ENCODE measurements around the gene RAF1.
A peak's percentile ranks its signal among the peaks of the same experiment; 100 is the strongest.
"Not testable (repeated sequence)": the region's sequence is repeated elsewhere in the genome, so short reads cannot be mapped to it uniquely, and the experiment has no call there.

Gene RAF1

GRCh38 chr3:12681089-12681942 is 17.4 kb upstream of the RAF1 start:
- intact Hi-C loops (cut with DNase I): no loop called here
- DNase-seq: no peak

- intact Hi-C loops (cut with DNase I): no loop called here
- no peak for DNase-seq
Measured at GRCh38 chr3:12679468-12679867, 15.6 kb upstream of the RAF1 start.

- DNase-seq: no peak
- intact Hi-C loops (cut with DNase I): no loop called here
Measured at GRCh38 chr3:12677616-12678015, 13.7 kb upstream of the RAF1 start.

GRCh38 chr3:12675115-12675810 is 11.3 kb upstream of the RAF1 start:
- intact Hi-C loops (cut with DNase I): no loop called here
- DNase-seq: no peak

- not testable (repeated sequence) for DNase-seq
Measured at GRCh38 chr3:12673956-12674736, 10.2 kb upstream of the RAF1 start.

GRCh38 chr3:12671120-12671450 is 7.2 kb upstream of the RAF1 start:
- intact Hi-C loops (cut with DNase I): no loop called here
- DNase-seq: peak in 1 of 42 donors; percentile 3

More at GRCh38 chr3:12673956-12674736, 10.2 kb upstream of the RAF1 start:
- intact Hi-C loops (cut with DNase I): not testable (repeated sequence)

- intact Hi-C loops (cut with DNase I): no loop called here
- peak in 1 of 42 donors; percentile 37 for DNase-seq
Measured at GRCh38 chr3:12670365-12671119, 6.6 kb upstream of the RAF1 start.

- DNase-seq: peak in 39 of 42 donors; percentile 15 to 72 (median 45)
- intact Hi-C loops (cut with DNase I): loop anchor here (5.0 to 10.0 kb wide), 2 partner anchors 176 to 281 kb away; no protein-coding TSS in a partner anchor
Measured at GRCh38 chr3:12663401-12663935, 449 bp downstream of the RAF1 start.

GRCh38 chr3:12662593-12663400 is 1.1 kb downstream of the RAF1 start:
- intact Hi-C loops (cut with DNase I): loop anchor here (5.0 to 10.0 kb wide), 2 partner anchors 175 to 282 kb away; no protein-coding TSS in a partner anchor
- DNase-seq: peak in 36 of 42 donors; percentile 9 to 69 (median 41)

- intact Hi-C loops (cut with DNase I): loop anchor here (5.0 to 10.0 kb wide), 2 partner anchors 175 to 283 kb away; no protein-coding TSS in a partner anchor
- DNase-seq: peak in 2 of 42 donors; percentile 0 to 28
Measured at GRCh38 chr3:12661926-12662592, 1.9 kb downstream of the RAF1 start.

GRCh38 chr3:12661375-12661774 is 2.5 kb downstream of the RAF1 start:
- intact Hi-C loops (cut with DNase I): loop anchor here (5.0 to 10.0 kb wide), 2 partner anchors 174 to 283 kb away; no protein-coding TSS in a partner anchor
- peak in 2 of 42 donors; percentile 3 to 13 for DNase-seq

- intact Hi-C loops (cut with DNase I): loop anchor here (5.0 to 10.0 kb wide), 2 partner anchors 173 to 285 kb away; no protein-coding TSS in a partner anchor
- DNase-seq: peak in 1 of 42 donors; percentile 0
Measured at GRCh38 chr3:12660196-12660595, 3.7 kb downstream of the RAF1 start.

- intact Hi-C loops (cut with DNase I): loop anchor here (5.0 to 10.0 kb wide), 2 partner anchors 172 to 285 kb away; no protein-coding TSS in a partner anchor
- no peak for DNase-seq
Measured at GRCh38 chr3:12659316-12660015, 4.5 kb downstream of the RAF1 start.

- DNase-seq: no peak
- intact Hi-C loops (cut with DNase I): no loop called here
Measured at GRCh38 chr3:12658593-12659058, 5.3 kb downstream of the RAF1 start.

- intact Hi-C loops (cut with DNase I): no loop called here
- peak in 1 of 42 donors; percentile 21 for DNase-seq
Measured at GRCh38 chr3:12656850-12657249, 7.1 kb downstream of the RAF1 start.

- intact Hi-C loops (cut with DNase I): no loop called here
- DNase-seq: no peak
Measured at GRCh38 chr3:12656193-12656592, 7.7 kb downstream of the RAF1 start.

Data from head of caudate nucleus (tissue), 42 donors.